Measurements from ENCODE around the gene FAIM.
"Not testable (repeated sequence)": the region's sequence is repeated elsewhere in the genome, so short reads cannot be mapped to it uniquely, and the experiment has no call there.

Gene FAIM

DNA sequence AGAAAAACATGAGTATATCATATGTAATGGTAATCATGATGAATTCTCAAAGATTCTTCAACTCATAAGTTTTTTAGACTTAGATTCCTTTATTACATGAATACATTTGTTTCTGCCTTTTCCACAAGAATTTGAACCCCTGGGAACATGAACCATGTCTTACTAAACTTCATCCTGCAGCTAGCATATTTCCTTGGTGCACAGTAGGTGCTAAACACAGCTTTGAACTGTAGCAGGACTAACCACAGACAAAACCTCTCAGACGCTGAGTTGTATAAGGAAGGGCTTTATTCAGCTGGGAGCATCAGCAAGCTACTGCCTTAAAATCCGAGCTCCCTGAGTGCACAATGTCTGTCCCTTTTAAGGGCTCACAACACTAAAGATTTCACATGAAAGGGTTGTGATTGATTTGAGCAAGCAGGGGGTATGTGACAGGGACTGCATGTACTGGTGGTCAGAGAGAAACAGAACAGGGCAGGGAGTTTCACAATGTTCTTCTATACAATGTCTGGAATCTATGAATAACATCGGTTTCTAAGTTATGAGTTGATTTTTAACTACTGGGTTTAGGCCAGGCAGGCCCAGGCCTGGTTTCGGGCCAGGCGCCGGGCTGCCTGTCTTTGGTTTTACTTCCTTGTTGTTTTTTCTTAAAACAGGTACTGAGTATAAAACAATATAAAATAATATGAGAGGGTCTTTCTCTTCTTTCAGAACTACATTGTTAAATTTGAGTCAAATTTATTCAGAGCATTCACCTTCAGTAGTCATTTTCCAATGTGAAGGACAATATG, 11.2 kb upstream of the FAIM start:
- H2BK5ac ChIP-seq (ENCODE audit: low read depth, low read length, poor library complexity); H3K23ac ChIP-seq (ENCODE audit: low read length); H3K18ac ChIP-seq (ENCODE audit: low read length); H2AK5ac ChIP-seq (ENCODE audit: low read length); H3K27me3 ChIP-seq (ENCODE audit: insufficient read depth, low read length); DNase-seq; H3K9ac ChIP-seq (ENCODE audit: low read length); H4K91ac ChIP-seq (ENCODE audit: low read depth, low read length); H2AFZ ChIP-seq (ENCODE audit: insufficient read depth, low read length, poor library complexity); H3K4me2 ChIP-seq (ENCODE audit: low read length); H3K4ac ChIP-seq (ENCODE audit: low read depth, low read length); H3K27ac ChIP-seq (ENCODE audit: low read depth, low read length); H2BK12ac ChIP-seq (ENCODE audit: low read length); H3K36me3 ChIP-seq (ENCODE audit: control insufficient read depth in 1 of 2, insufficient read depth in 2 of 2, low read length in 2 of 2); H3K79me2 ChIP-seq (ENCODE audit: control insufficient read depth, insufficient read depth, low read length, poor library complexity); H2BK120ac ChIP-seq (ENCODE audit: insufficient read depth, low read length, poor library complexity); H4K8ac ChIP-seq (ENCODE audit: low read depth, low read length); H3K79me1 ChIP-seq (ENCODE audit: low read length); H3K9me3 ChIP-seq (ENCODE audit: insufficient read depth, low read depth, low read length); H3K4me1 ChIP-seq (ENCODE audit: control insufficient read depth in 1 of 2, insufficient read depth in 2 of 2, low read length in 2 of 2); H4K12ac ChIP-seq (ENCODE audit: low read depth, low read length); H3K14ac ChIP-seq (ENCODE audit: low read length); H3K4me3 ChIP-seq (ENCODE audit: low read depth, low read length): not testable (repeated sequence)
- WGBS (ENCODE audit: extremely low coverage, insufficient coverage, insufficient read length), result no CpG with 5 or more reads among the region's 6 CpGs

DNA sequence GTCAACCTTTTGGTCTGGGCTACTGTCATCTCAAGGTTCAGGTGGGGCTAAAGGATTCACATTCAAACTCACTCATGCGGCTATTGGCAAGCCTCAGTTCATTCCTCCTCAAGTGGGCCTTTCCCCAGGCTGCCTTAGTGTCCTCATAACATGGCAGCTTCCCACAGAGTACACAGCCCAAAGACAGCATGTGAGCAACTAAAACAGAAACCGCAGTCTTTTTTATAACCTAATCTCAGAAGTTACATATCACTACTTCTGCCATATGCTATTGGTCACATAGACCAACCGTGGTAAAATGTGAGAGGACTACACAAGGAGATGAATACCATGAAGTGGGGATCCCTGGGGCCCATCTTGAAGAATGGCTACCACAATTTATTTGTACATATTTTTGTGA, 10.0 kb upstream of the FAIM start:
- no CpG with 5 or more reads among the region's 3 CpGs for WGBS (ENCODE audit: extremely low coverage, insufficient coverage, insufficient read length)

DNA sequence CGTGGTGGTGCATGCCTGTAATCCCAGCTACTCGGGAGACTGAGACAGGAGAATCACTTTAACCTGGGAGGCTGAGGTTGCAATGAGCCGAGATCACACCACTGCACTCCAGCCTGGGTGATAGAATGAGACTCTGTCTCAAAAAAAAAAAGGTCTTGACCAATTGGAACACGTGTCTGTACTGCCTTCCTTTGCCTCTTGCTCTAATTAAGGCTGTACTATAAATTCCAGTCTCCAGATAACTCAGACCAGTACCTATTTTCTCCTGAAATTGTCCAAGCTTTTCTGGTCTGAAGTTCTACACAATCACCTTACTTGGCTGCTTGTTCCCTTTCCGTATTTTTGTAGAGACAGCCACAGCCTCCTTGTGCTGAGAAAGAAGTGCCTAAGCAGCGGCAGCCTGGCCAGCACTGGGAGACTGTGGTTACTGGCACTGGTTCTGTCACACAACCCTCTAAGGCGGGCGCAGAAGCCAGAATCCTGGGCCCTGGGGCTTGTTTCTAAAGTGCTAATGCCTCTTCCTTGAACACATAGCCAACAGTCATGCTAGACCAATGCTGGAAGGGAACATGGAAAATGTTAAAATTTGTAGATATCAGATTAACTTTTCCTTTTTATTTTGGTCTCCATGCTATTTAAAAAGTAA, 8.3 kb upstream of the FAIM start:
- H3K79me2 ChIP-seq (ENCODE audit: control insufficient read depth, insufficient read depth, low read length, poor library complexity), result no peaks in the 10 kb centered on the region
- no peak overlapping the region for H3K4me2 ChIP-seq (ENCODE audit: low read length)
- H2BK12ac ChIP-seq (ENCODE audit: low read length), result no peak overlapping the region

More for the DNA sequence above, 10.0 kb upstream of the FAIM start:
- no peak for DNase-seq
- Histone ChIP-seq H3K27me3 (ENCODE audit: insufficient read depth, low read length) (no peaks in the 10 kb centered on the region), H4K12ac (ENCODE audit: low read depth, low read length) (no peak overlapping the region), H3K23ac (ENCODE audit: low read length) (no peak overlapping the region), H2BK120ac (ENCODE audit: insufficient read depth, low read length, poor library complexity) (no peak overlapping the region), H3K4me1 (ENCODE audit: control insufficient read depth in 1 of 2, insufficient read depth in 2 of 2, low read length in 2 of 2) (no peaks in the 10 kb centered on the region), H3K79me2 (ENCODE audit: control insufficient read depth, insufficient read depth, low read length, poor library complexity) (no peaks in the 10 kb centered on the region), H3K18ac (ENCODE audit: low read length) (no peak overlapping the region), H2BK12ac (ENCODE audit: low read length) (no peak overlapping the region), H2AK5ac (ENCODE audit: low read length) (no peak overlapping the region), H3K4me3 (ENCODE audit: low read depth, low read length) (no peak overlapping the region), H3K27ac (ENCODE audit: low read depth, low read length) (no peak overlapping the region), H2AFZ (ENCODE audit: insufficient read depth, low read length, poor library complexity) (no peak overlapping the region), H3K79me1 (ENCODE audit: low read length) (peaks cover 3% of the 10 kb centered on the region), H2BK5ac (ENCODE audit: low read depth, low read length, poor library complexity) (no peak overlapping the region), H3K4ac (ENCODE audit: low read depth, low read length) (no peak overlapping the region), H3K9me3 (ENCODE audit: insufficient read depth, low read depth, low read length) (peaks cover 6% of the 10 kb centered on the region), H3K14ac (ENCODE audit: low read length) (no peak overlapping the region), H3K4me2 (ENCODE audit: low read length) (no peak overlapping the region), H3K36me3 (ENCODE audit: control insufficient read depth in 1 of 2, insufficient read depth in 2 of 2, low read length in 2 of 2) (no peaks in the 10 kb centered on the region), H4K91ac (ENCODE audit: low read depth, low read length) (no peak overlapping the region), H3K9ac (ENCODE audit: low read length) (no peak overlapping the region), H4K8ac (ENCODE audit: low read depth, low read length) (no peak overlapping the region)

DNA sequence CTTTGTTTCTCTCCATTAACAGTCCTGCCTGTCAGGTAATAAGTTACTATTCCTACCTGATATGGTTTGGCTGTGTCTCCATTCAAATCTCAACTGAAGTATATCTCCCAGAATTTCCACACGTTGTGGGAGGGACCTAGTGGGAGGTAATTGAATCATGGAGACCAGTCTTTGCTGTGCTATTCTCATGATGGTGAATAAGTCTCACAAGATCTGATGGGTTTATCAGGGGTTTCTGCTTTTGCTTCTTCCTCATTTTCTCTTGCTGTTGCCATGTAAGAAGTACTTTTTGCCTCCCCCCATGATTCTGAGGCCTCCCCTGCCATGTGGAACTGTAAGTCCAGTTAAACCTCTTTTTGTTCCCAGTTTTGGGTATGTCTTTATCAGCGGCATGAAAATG, 6.9 kb upstream of the FAIM start:
- not testable (repeated sequence) for H2BK120ac ChIP-seq (ENCODE audit: insufficient read depth, low read length, poor library complexity); H3K27me3 ChIP-seq (ENCODE audit: insufficient read depth, low read length); H3K79me2 ChIP-seq (ENCODE audit: control insufficient read depth, insufficient read depth, low read length, poor library complexity); H3K4me1 ChIP-seq (ENCODE audit: control insufficient read depth in 1 of 2, insufficient read depth in 2 of 2, low read length in 2 of 2); H2BK12ac ChIP-seq (ENCODE audit: low read length); H3K36me3 ChIP-seq (ENCODE audit: control insufficient read depth in 1 of 2, insufficient read depth in 2 of 2, low read length in 2 of 2); H4K91ac ChIP-seq (ENCODE audit: low read depth, low read length); H3K18ac ChIP-seq (ENCODE audit: low read length); H3K23ac ChIP-seq (ENCODE audit: low read length); H3K27ac ChIP-seq (ENCODE audit: low read depth, low read length); DNase-seq; H2AFZ ChIP-seq (ENCODE audit: insufficient read depth, low read length, poor library complexity); H4K12ac ChIP-seq (ENCODE audit: low read depth, low read length); H3K9me3 ChIP-seq (ENCODE audit: insufficient read depth, low read depth, low read length); H2BK5ac ChIP-seq (ENCODE audit: low read depth, low read length, poor library complexity); H4K8ac ChIP-seq (ENCODE audit: low read depth, low read length); H3K4me3 ChIP-seq (ENCODE audit: low read depth, low read length); H3K14ac ChIP-seq (ENCODE audit: low read length); H2AK5ac ChIP-seq (ENCODE audit: low read length); H3K9ac ChIP-seq (ENCODE audit: low read length); H3K79me1 ChIP-seq (ENCODE audit: low read length); H3K4ac ChIP-seq (ENCODE audit: low read depth, low read length); H3K4me2 ChIP-seq (ENCODE audit: low read length)
- WGBS (ENCODE audit: extremely low coverage, insufficient coverage, insufficient read length), result no CpG with 5 or more reads among the region's 2 CpGs

More for the DNA sequence above, 8.3 kb upstream of the FAIM start:
- Histone ChIP-seq H2BK5ac (ENCODE audit: low read depth, low read length, poor library complexity) (no peak overlapping the region), H3K9me3 (ENCODE audit: insufficient read depth, low read depth, low read length) (peaks cover 6% of the 10 kb centered on the region), H3K9ac (ENCODE audit: low read length) (no peak overlapping the region), H3K27ac (ENCODE audit: low read depth, low read length) (no peak overlapping the region), H3K36me3 (ENCODE audit: control insufficient read depth in 1 of 2, insufficient read depth in 2 of 2, low read length in 2 of 2) (no peaks in the 10 kb centered on the region), H3K4me3 (ENCODE audit: low read depth, low read length) (no peak overlapping the region), H3K14ac (ENCODE audit: low read length) (no peak overlapping the region), H3K18ac (ENCODE audit: low read length) (no peak overlapping the region), H3K4ac (ENCODE audit: low read depth, low read length) (no peak overlapping the region), H2AK5ac (ENCODE audit: low read length) (no peak overlapping the region), H2BK120ac (ENCODE audit: insufficient read depth, low read length, poor library complexity) (no peak overlapping the region), H3K27me3 (ENCODE audit: insufficient read depth, low read length) (no peaks in the 10 kb centered on the region), H3K79me1 (ENCODE audit: low read length) (no peaks in the 10 kb centered on the region), H3K23ac (ENCODE audit: low read length) (no peak overlapping the region), H4K8ac (ENCODE audit: low read depth, low read length) (no peak overlapping the region), H4K91ac (ENCODE audit: low read depth, low read length) (no peak overlapping the region), H3K4me1 (ENCODE audit: control insufficient read depth in 1 of 2, insufficient read depth in 2 of 2, low read length in 2 of 2) (no peaks in the 10 kb centered on the region), H4K12ac (ENCODE audit: low read depth, low read length) (no peak overlapping the region), H2AFZ (ENCODE audit: insufficient read depth, low read length, poor library complexity) (no peak overlapping the region)
- no peak for DNase-seq
- WGBS (ENCODE audit: extremely low coverage, insufficient coverage, insufficient read length), result no CpG with 5 or more reads among the region's 8 CpGs
